Neural cell (in vitro differentiated cells): ENCODE results near the gene FBXO40. TPM values are rescaled to one million over a fixed set of nuclear protein-coding genes. Genes with fewer than 3 reads are reported as not detected.

Experiments
- H2AFZ ChIP-seq: fragments of 200-600, 300-800 bp; sonication (generic), shearing (Covaris generic); 2 replicates; pipeline ENCODE4 v1.6.0; 2014; ENCODE audit warnings: low read depth, mild to moderate bottlenecking, antibody characterized with exemption, low read length, moderate library complexity
- H3F3A ChIP-seq: fragments of 200-600 bp; shearing (Covaris generic); 2 replicates; pipeline ENCODE4 v1.6.1; 2016; ENCODE audit warnings: mild to moderate bottlenecking, moderate library complexity, mixed read lengths, antibody characterized with exemption, low read length; ENCODE audit not compliant: insufficient read depth, poor library complexity, severe bottlenecking
- H3K27ac ChIP-seq: fragments of 200-600, 300-800 bp; sonication (generic), shearing (Covaris generic); 2 replicates; pipeline ENCODE4 v1.5.1; 2014; ENCODE audit warnings: mild to moderate bottlenecking, low read length, moderate library complexity
- H3K27me3 ChIP-seq: fragments of 300-800, 200-600 bp; sonication (generic), shearing (Covaris generic); 2 replicates; pipeline ENCODE4 v1.6.0; 2014; ENCODE audit warnings: mild to moderate bottlenecking, low read depth, low read length, moderate library complexity; ENCODE audit not compliant: insufficient read depth
- H3K36me3 ChIP-seq: fragments of 300-800, 200-600 bp; sonication (generic), shearing (Covaris generic); 2 replicates; pipeline ENCODE4 v1.5.1; 2014; ENCODE audit warnings: mild to moderate bottlenecking, antibody characterized with exemption, low read length, moderate library complexity; ENCODE audit not compliant: insufficient read depth
- H3K4me2 ChIP-seq: fragments of 300-800, 200-600 bp; sonication (generic), shearing (Covaris generic); 2 replicates; pipeline ENCODE4 v1.6.0; 2014; ENCODE audit warnings: mild to moderate bottlenecking, low read length
- H3K4me3 ChIP-seq: fragments of 300-800, 200-600 bp; sonication (generic), shearing (Covaris generic); 2 replicates; pipeline ENCODE4 v1.5.1; 2014; ENCODE audit warnings: mild to moderate bottlenecking, low read length, moderate library complexity
- H3K79me2 ChIP-seq: fragments of 200-600 bp; shearing (Covaris generic); replicated peaks from 2 replicates; pipeline ENCODE4 v1.6.0; 2014; ENCODE audit warnings: mild to moderate bottlenecking, low read length, moderate library complexity; ENCODE audit not compliant: insufficient read depth
- H3K9ac ChIP-seq: fragments of 300-800, 200-600 bp; sonication (generic), shearing (Covaris generic); 2 replicates; pipeline ENCODE4 v1.6.1; 2016; ENCODE audit warnings: mild to moderate bottlenecking, low read length, mixed read lengths
- H3K9me2 ChIP-seq: fragments of 200-600 bp; shearing (Covaris generic); 2 replicates; pipeline ENCODE4 v1.6.1; 2016; ENCODE audit warnings: mild to moderate bottlenecking, low read length, mixed read lengths; ENCODE audit not compliant: insufficient read depth
- H3K9me3 ChIP-seq: fragments of 200-600, 300-800 bp; sonication (generic), shearing (Covaris generic); 2 replicates; pipeline ENCODE4 v1.6.1; 2016; ENCODE audit warnings: mild to moderate bottlenecking, mixed run types, low read length, moderate library complexity, mixed read lengths
- H4K20me1 ChIP-seq: fragments of 200-600 bp; shearing (Covaris generic); 2 replicates; pipeline ENCODE4 v1.6.1; 2016; ENCODE audit warnings: mild to moderate bottlenecking, mixed run types; ENCODE audit not compliant: insufficient read depth
- EP300 ChIP-seq: fragments of 450-650 bp; conservative IDR thresholded peaks from 2 replicates; pipeline ENCODE4 v1.6.1; 2014; ENCODE audit warnings: antibody characterized with exemption, mild to moderate bottlenecking, moderate library complexity; ENCODE audit not compliant: poor library complexity, severe bottlenecking
- EZH2 ChIP-seq: fragments of 200-600, 300-800 bp; shearing (Covaris generic), sonication (generic); IDR thresholded peaks from 2 replicates; pipeline ENCODE4 v1.6.1; 2014; ENCODE audit warnings: antibody characterized with exemption, low read length, borderline replicate concordance, mild to moderate bottlenecking; ENCODE audit not compliant: insufficient read depth, poor library complexity, severe bottlenecking
- MXI1 ChIP-seq: fragments of 450-650 bp; conservative IDR thresholded peaks from 2 replicates; pipeline ENCODE4 v1.6.1; 2014; ENCODE audit warnings: antibody characterized with exemption, mild to moderate bottlenecking; ENCODE audit not compliant: poor library complexity, severe bottlenecking
- POLR2AphosphoS5 ChIP-seq: IDR thresholded peaks from 2 replicates; pipeline ENCODE4 v1.6.1; 2012
- RAD21 ChIP-seq: fragments of 450-650 bp; conservative IDR thresholded peaks from 2 replicates; pipeline ENCODE4 v1.6.1; 2014; ENCODE audit warnings: antibody characterized with exemption, mild to moderate bottlenecking, moderate library complexity
- REST ChIP-seq: IDR thresholded peaks from 2 replicates; pipeline ENCODE4 v1.6.1; 2012; ENCODE audit warnings: borderline replicate concordance
- SMC3 ChIP-seq: fragments of 450-650 bp; conservative IDR thresholded peaks from 2 replicates; pipeline ENCODE4 v1.6.1; 2014; ENCODE audit warnings: antibody characterized with exemption, mild to moderate bottlenecking, moderate library complexity; ENCODE audit not compliant: poor library complexity
- TAF1 ChIP-seq: IDR thresholded peaks from 2 replicates; pipeline ENCODE4 v1.6.1; 2012; ENCODE audit warnings: low read depth
- polyA plus RNA-seq: library from polyadenylated mRNA; depleted of rRNA; stranded (reverse); fragments of >200 nt; gene quantifications from 2 replicates; pipeline ENCODE4 v1.2.3, GENCODE V29; 2014
- TF ChIP-seq, protein P1 (sequence below): fragments of 450-650 bp; IDR thresholded peaks from 2 replicates; pipeline ENCODE4 v1.5.1; 2014; ENCODE audit warnings: antibody characterized with exemption, mild to moderate bottlenecking, moderate library complexity; ENCODE audit not compliant: poor library complexity, severe bottlenecking

FBXO40 gene
- polyA plus RNA-seq, 1 donor from 2014 or later = not detected

DNA sequence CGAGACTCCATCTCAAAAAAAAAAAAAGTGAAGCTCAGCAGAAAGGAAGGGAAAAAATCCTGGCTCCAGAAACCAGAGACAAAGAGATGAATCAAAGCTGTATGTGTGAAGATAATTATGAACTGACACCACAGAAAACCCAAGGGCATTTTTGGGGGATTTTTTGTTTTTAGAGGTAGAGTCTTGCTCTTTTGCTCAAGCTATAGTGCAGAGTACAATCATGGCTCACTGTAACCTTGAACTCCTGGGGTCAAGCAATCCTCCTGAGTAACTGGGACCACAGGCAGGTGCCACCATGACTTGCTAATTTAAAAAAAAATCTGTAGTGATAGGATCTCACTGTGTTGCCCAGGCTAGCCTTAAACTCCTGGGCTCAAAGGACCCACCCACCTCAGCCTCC lies 44.7 kb downstream of the FBXO40 start:
- H3K4me3 ChIP-seq = no peak overlapping the region
- no peak overlapping the region for H3K4me2 ChIP-seq
- no peaks in the 10 kb centered on the region for H3K9me2 ChIP-seq

DNA sequence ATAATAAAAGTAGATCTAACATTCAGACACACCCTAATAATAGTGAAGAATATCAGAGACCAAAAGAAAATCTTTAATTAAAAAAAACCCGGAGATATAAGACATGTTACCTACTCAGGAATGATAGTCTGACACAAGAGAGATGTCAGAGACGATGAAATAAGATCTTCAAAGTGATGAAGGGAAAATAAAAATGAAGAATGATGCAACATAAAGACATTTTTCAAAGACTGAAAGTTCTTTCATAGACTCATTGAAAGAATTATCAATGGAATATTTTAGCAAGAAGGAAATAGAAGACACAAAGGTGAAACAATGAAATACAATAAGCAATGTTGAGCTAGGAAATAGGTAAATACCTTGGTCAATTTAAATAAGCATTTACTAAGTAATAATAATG lies 47.9 kb downstream of the FBXO40 start:
- no peak overlapping the region for H3K4me2 ChIP-seq
- no peaks in the 10 kb centered on the region for H3K9me3 ChIP-seq
- H3K9me2 ChIP-seq = no peaks in the 10 kb centered on the region
- H3K27me3 ChIP-seq = no peaks in the 10 kb centered on the region
- H3K36me3 ChIP-seq = no peaks in the 10 kb centered on the region
- H3K9ac ChIP-seq = no peak overlapping the region
- no peak for TF ChIP-seq TAF1
- TF ChIP-seq, protein P1, sequence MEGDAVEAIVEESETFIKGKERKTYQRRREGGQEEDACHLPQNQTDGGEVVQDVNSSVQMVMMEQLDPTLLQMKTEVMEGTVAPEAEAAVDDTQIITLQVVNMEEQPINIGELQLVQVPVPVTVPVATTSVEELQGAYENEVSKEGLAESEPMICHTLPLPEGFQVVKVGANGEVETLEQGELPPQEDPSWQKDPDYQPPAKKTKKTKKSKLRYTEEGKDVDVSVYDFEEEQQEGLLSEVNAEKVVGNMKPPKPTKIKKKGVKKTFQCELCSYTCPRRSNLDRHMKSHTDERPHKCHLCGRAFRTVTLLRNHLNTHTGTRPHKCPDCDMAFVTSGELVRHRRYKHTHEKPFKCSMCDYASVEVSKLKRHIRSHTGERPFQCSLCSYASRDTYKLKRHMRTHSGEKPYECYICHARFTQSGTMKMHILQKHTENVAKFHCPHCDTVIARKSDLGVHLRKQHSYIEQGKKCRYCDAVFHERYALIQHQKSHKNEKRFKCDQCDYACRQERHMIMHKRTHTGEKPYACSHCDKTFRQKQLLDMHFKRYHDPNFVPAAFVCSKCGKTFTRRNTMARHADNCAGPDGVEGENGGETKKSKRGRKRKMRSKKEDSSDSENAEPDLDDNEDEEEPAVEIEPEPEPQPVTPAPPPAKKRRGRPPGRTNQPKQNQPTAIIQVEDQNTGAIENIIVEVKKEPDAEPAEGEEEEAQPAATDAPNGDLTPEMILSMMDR = no peak
- no peak for TF ChIP-seq RAD21
- TF ChIP-seq EP300 = no peak
- no peak for TF ChIP-seq POLR2AphosphoS5
- no peak for TF ChIP-seq MXI1
- H3K4me3 ChIP-seq = no peak overlapping the region
- H3F3A ChIP-seq = no peaks in the 10 kb centered on the region
- no peak overlapping the region for H3K27ac ChIP-seq
- no peaks in the 10 kb centered on the region for H4K20me1 ChIP-seq
- no peak overlapping the region for H2AFZ ChIP-seq
- H3K79me2 ChIP-seq = no peaks in the 10 kb centered on the region

More for the DNA sequence above, 44.7 kb downstream of the FBXO40 start:
- H4K20me1 ChIP-seq = no peaks in the 10 kb centered on the region
- H3K27me3 ChIP-seq = no peaks in the 10 kb centered on the region
- no peak overlapping the region for H2AFZ ChIP-seq
- no peak overlapping the region for H3K9ac ChIP-seq
- no peak overlapping the region for H3K27ac ChIP-seq
- TF ChIP-seq SMC3 (no peak), TAF1 (no peak), REST (no peak), POLR2AphosphoS5 (no peak), MXI1 (no peak), RAD21 (no peak), EP300 (no peak), EZH2 (no peak)
- TF ChIP-seq, protein P1 = no peak
- no peaks in the 10 kb centered on the region for H3K9me3 ChIP-seq
- H3K79me2 ChIP-seq = no peaks in the 10 kb centered on the region
- H3K36me3 ChIP-seq = no peaks in the 10 kb centered on the region
- H3F3A ChIP-seq = no peaks in the 10 kb centered on the region
